Calu3 (cell line): ENCODE measurements around the gene EZR. TPM values are rescaled to one million over a fixed set of nuclear protein-coding genes. Genes with fewer than 3 reads are reported as not detected.
A peak's percentile ranks its signal among the peaks of the same experiment; 100 is the strongest.
"Not testable (repeated sequence)": the region's sequence is repeated elsewhere in the genome, so short reads cannot be mapped to it uniquely, and the experiment has no call there.

Source experiments
- BruUV-seq: library from RNA; stranded (reverse); fragments of 400-500 nt; replicated peaks from 2 replicates; lab custom pipeline; 2021; lab: Mats Ljungman, UMichigan
- CTCF ChIA-PET: fragments of 300-600 bp; sonication (Branson Sonifier 250); formaldehyde crosslinking; loops from one replicate; lab custom pipeline; 2022; ENCODE audit warnings: antibody characterized with exemption; lab: Charles Lee
- DNase-seq: peaks from one replicate; pipeline ENCODE4 v3.0.0; 2022
- H3K27ac Mint-ChIP-seq: one replicate; pipeline ENCODE4 v1.8.0; 2022; ENCODE audit warnings: mixed read lengths; ENCODE audit not compliant: unreplicated experiment
- H3K27me3 Mint-ChIP-seq: one replicate; pipeline ENCODE4 v1.8.0; 2022; ENCODE audit warnings: mixed read lengths; ENCODE audit not compliant: unreplicated experiment
- H3K36me3 Mint-ChIP-seq: one replicate; pipeline ENCODE4 v1.8.0; 2022; ENCODE audit warnings: mild to moderate bottlenecking, moderate library complexity, mixed read lengths; ENCODE audit not compliant: insufficient read depth, unreplicated experiment
- H3K4me1 Mint-ChIP-seq: one replicate; pipeline ENCODE4 v1.8.0; 2022; ENCODE audit warnings: mild to moderate bottlenecking, low read depth, mixed read lengths; ENCODE audit not compliant: unreplicated experiment
- H3K4me3 Mint-ChIP-seq: one replicate; pipeline ENCODE4 v1.8.0; 2022; ENCODE audit warnings: mild to moderate bottlenecking, low read depth, moderate library complexity, mixed read lengths; ENCODE audit not compliant: unreplicated experiment
- H3K9me3 Mint-ChIP-seq: one replicate; pipeline ENCODE4 v1.8.0; 2022; ENCODE audit warnings: low read depth, mixed read lengths; ENCODE audit not compliant: unreplicated experiment
- intact Hi-C: fragments of 100-400 bp; cut with micrococcal nuclease; formaldehyde crosslinking; loops from one replicate; pipeline ENCODE4 v1.10.0; 2022; ENCODE audit not compliant: unreplicated experiment
- total RNA-seq: library from RNA; stranded (reverse); gene quantifications from 2 replicates; pipeline ENCODE4 v1.2.3, GENCODE V29; 2022
- TF ChIP-seq, protein P1 (sequence below): fragments of 200-600 bp; IDR thresholded peaks from one replicate; pipeline ENCODE4 v1.8.0; 2022; ENCODE audit warnings: antibody characterized with exemption; ENCODE audit not compliant: unreplicated experiment

The EZR gene
- total RNA-seq, 1 experiment from 2014 or later = 935 TPM

DNA sequence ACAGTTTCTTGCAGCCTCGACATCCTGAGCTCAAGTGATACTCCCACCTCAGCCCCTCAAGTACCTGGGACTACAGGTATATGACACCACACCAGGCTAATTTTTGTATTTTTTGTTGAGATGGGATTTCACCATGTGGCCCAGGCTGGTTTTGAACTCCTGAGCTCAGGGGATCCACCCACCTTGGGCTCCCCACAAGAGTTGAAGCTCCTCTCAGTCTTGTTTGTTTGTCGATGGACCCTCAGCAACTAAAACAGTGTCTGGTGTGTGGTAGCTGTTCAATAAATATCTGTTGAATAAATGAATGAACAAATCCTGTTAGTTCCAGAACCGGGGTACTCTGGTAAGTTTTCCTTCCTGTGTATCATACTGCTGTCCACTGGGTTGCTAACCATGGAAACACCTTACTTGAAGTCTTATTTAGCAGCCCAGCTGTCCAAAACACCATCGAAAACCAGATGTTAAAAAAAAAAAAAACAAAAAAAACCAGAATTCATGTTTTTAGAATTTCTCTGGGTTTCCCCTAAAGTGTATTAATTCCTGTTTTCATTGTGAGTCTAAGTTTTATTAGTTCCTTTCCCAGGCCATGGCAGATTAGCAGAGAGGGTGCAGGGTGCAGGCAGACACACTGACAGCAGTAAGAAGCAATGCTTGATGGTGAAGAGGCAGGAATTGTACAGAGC is 7.8 kb upstream of the EZR start:
- DNase-seq = no peak
- H3K4me1 Mint-ChIP-seq = peaks cover 19% of the 10 kb centered on the region
- H3K9me3 Mint-ChIP-seq = no peaks in the 10 kb centered on the region
- CTCF ChIA-PET = interaction anchor here (0.7 kb wide), 1 partner anchor 1746 kb away, joined by 3 read pairs; no protein-coding TSS in a partner anchor
- H3K36me3 Mint-ChIP-seq = no peaks in the 10 kb centered on the region
- no TSS peak for BruUV-seq
- TF ChIP-seq, protein P1, sequence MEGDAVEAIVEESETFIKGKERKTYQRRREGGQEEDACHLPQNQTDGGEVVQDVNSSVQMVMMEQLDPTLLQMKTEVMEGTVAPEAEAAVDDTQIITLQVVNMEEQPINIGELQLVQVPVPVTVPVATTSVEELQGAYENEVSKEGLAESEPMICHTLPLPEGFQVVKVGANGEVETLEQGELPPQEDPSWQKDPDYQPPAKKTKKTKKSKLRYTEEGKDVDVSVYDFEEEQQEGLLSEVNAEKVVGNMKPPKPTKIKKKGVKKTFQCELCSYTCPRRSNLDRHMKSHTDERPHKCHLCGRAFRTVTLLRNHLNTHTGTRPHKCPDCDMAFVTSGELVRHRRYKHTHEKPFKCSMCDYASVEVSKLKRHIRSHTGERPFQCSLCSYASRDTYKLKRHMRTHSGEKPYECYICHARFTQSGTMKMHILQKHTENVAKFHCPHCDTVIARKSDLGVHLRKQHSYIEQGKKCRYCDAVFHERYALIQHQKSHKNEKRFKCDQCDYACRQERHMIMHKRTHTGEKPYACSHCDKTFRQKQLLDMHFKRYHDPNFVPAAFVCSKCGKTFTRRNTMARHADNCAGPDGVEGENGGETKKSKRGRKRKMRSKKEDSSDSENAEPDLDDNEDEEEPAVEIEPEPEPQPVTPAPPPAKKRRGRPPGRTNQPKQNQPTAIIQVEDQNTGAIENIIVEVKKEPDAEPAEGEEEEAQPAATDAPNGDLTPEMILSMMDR = no peak
- no peaks in the 10 kb centered on the region for H3K27me3 Mint-ChIP-seq
- H3K4me3 Mint-ChIP-seq = no peak overlapping the region
- H3K27ac Mint-ChIP-seq = no peak overlapping the region
- intact Hi-C loops = no loop called here

DNA sequence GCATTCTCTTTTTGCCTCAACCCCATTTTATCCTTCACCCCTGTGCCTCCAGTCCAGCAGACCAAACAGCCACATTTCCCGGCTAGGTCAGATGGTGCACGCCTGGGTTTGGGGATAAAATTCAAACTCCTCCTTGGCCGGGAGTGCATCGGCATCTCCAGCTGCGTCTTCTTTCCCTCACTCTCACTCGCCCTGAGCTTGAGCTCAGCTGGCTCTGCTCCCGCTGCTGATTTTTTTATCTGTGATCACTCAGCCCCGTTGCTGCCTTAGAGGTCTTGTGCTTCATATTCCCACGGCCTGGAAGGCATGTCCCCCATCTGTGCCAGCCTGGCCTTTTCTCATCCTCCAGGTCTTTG is 6.8 kb upstream of the EZR start:
- CTCF ChIA-PET = interaction anchor here (0.8 to 0.9 kb wide), 2 partner anchors 10 to 82 kb away, joined by 3 read pairs; no protein-coding TSS in a partner anchor
- H3K4me3 Mint-ChIP-seq = no peak overlapping the region
- TF ChIP-seq, protein P1 = no peak
- BruUV-seq = no TSS peak
- peaks cover 11% of the 10 kb centered on the region for H3K4me1 Mint-ChIP-seq
- H3K9me3 Mint-ChIP-seq = no peaks in the 10 kb centered on the region
- DNase-seq = no peak
- H3K27ac Mint-ChIP-seq = peak overlapping the region; percentile 2
- intact Hi-C loops = no loop called here
- no peaks in the 10 kb centered on the region for H3K27me3 Mint-ChIP-seq
- H3K36me3 Mint-ChIP-seq = no peaks in the 10 kb centered on the region

DNA sequence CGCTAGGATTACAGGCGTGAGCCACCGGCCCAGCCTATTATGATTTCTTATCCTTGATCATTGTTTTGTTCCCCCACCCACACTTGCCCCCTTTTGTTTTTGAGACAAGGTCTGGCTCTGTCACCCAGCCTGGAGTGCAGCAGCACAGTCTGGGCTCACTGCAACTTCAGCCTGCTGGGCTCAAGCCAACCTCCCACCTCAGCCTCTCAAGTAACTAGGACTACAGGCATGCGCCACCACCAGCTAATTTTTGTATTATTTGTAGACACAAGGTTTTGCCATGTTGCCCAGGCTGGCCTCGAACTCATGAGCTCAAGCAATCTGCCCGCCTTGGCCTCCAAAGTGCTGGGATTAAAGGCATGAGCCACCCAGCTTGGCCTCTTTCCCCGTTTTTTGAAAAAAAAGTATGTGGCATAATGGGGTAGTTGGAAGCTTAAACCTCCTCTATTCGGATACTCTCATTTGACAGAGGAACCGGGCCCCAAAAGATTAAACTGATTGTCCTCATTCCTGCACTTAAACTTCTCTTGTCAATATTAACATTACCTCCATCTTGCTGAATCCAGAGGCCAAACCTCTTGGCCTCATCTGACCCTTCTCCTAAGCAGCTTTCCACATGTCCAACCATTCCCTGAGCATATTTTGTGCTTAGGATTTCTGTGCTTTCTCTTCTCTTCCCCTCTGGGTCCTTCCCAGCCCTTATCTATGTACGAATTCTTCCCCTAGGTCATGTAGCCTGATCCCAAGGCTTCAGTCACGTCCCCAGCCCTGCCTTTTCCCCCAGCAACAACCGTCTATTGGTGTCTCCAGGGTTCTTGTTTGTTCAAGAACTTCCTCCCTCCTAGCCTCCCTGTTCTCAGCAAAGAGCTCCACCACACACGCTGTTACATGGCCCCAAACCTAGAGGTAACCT is 6.1 kb upstream of the EZR start:
- H3K36me3 Mint-ChIP-seq = peaks cover 2% of the 10 kb centered on the region
- H3K4me3 Mint-ChIP-seq = no peak overlapping the region
- peaks cover 11% of the 10 kb centered on the region for H3K4me1 Mint-ChIP-seq
- TF ChIP-seq, protein P1 = no peak
- CTCF ChIA-PET = interaction anchor here (0.8 to 0.9 kb wide), 2 partner anchors 11 to 83 kb away, joined by 3 read pairs; no protein-coding TSS in a partner anchor
- no peaks in the 10 kb centered on the region for H3K9me3 Mint-ChIP-seq
- DNase-seq = no peak
- intact Hi-C loops = no loop called here
- BruUV-seq = no TSS peak
- H3K27ac Mint-ChIP-seq = peak overlapping the region; percentile 2
- H3K27me3 Mint-ChIP-seq = no peaks in the 10 kb centered on the region

DNA sequence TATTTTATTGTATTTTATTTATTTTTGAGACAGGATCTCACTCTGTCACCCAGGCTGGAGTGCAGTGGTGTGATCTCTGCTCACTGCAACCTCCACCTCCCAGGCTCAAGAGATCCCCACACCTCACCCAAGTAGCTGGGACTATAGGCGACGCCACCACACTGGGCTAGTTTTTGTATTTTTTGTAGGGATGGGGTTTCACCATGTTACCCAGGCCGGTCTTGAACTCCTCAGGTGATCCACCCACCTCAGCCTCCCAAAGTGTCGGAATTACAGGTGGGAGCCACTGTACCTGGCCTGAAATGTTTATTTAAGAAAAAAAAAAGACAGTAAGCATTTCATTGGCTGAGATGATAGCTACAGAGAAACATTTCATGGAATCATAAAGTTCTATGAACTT is 4.4 kb upstream of the EZR start:
- H3K27ac Mint-ChIP-seq, H3K9me3 Mint-ChIP-seq, BruUV-seq, intact Hi-C loops, DNase-seq, H3K4me3 Mint-ChIP-seq, H3K27me3 Mint-ChIP-seq: not testable (repeated sequence)
- Mint-ChIP-seq H3K4me1 (peaks cover 11% of the 10 kb centered on the region), H3K36me3 (peaks cover 18% of the 10 kb centered on the region)
- CTCF ChIA-PET = interaction anchor here (0.6 kb wide), 1 partner anchor 434 kb away, joined by 4 read pairs; no protein-coding TSS in a partner anchor
